Measurements from ENCODE around the gene CIC. TPM values are rescaled to one million over a fixed set of nuclear protein-coding genes. Genes with fewer than 3 reads are reported as not detected.

Gene CIC
- total RNA-seq, 4 donors from 2014 or later, result 15.2 to 52.2 (median 41.5) TPM

DNA sequence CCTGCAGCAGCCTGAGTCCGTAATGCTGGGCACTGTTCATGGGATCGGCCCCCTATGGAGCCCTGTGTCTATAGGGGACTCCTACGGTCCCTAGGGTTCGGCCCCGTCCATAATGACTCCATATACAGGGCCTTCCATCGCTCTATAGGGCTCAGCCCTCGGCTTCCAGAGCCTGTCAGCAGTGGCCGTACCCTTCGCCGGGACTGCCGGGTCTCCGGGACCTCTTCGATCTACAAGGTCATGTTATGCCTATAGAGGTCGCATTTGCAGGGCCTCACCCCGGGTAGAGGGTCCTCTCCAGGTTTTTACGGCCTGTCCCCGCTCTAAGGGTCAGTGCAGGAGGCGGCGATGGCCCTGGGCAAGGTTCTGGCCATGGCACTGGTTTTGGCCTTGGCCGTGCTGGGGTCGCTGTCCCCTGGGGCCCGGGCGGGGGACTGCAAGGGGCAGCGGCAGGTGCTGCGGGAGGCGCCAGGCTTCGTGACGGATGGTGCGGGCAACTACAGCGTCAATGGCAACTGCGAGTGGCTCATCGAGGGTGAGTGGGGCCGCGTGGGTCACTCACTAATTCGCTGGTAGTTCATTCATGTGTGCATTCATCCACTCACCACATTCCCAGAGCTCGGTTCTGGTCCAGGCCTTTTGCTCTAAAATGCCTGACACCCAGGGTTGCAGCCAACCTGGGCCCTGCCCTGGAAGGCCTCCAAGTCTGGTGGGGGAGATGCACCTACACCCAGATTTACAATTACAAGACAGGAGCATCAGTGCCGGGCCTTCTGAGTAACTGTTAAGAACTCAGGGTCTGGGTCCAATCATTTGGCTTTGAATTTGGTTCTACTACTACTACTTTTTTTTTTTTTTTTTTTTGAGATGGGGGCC, 57.1 kb downstream of the CIC start:
- peaks cover 14 to 20% (median 18%) of the 10 kb centered on the region in 3 donors for H3K27me3 ChIP-seq
- intact Hi-C loops (cut with DNase I; ENCODE audit: low total_unique reads) (loop anchor here (1.0 to 10.0 kb wide), 7 partner anchors 42 to 461 kb away; partner anchors contain the start of genes POU2F2 and RPS19), in situ Hi-C loops (cut with MboI; ENCODE audit: low sequenced_read_pairs in 4 of 4) (loop anchor here in 2 of 4 donors (10.0 to 25.0 kb wide), 2 partner anchors 81 to 214 kb away; partner anchors contain the start of gene GSK3A (in 1 of the 2))
- H3K36me3 ChIP-seq, result no peaks in the 10 kb centered on the region
- H3K4me1 ChIP-seq, result peaks cover 26 to 32% of the 10 kb centered on the region in 2 donors
- no peak for TF ChIP-seq POLR2A (IDR thresholded peaks at IDR 0.05)
- H3K27ac ChIP-seq, result peak overlapping the region; percentile 64 to 89 (median 84)
- DNase-seq (no peak), ATAC-seq (peak; percentile 34 to 37)
- H3K9me3 ChIP-seq, result no peaks in the 10 kb centered on the region
- H3K4me3 ChIP-seq, result peak overlapping the region; percentile 64 to 96 (median 80)

DNA sequence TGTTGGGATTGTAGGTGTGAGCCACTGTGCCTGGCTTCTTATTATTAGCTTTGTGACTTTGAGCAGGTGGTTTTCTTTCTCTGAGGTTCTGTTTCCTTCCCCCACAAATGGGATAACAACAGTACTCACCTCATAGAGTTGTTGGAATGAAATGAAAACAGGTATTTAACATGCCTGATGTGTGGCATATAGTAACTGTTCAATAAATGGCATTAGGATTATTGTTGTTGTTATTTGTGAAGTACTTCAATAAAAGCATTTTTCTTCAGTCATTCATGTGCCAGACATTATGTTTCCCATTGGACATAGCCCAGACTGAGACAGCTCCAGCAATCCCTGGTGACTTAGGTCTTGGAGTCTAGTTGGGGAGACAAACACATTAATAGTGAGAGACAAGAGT, 57.9 kb downstream of the CIC start:
- Histone ChIP-seq H3K27me3 (peaks cover 14 to 20% (median 17%) of the 10 kb centered on the region in 3 donors), H3K36me3 (no peaks in the 10 kb centered on the region), H3K9me3 (no peaks in the 10 kb centered on the region), H3K4me3 (peak overlapping the region in 2 of 4 donors; percentile 82 to 96), H3K27ac (no peak overlapping the region), H3K4me1 (peaks cover 30 to 33% of the 10 kb centered on the region in 2 donors)
- no peak for ATAC-seq
- intact Hi-C loops (cut with DNase I; ENCODE audit: low total_unique reads), result loop anchor here (5.0 to 10.0 kb wide), 3 partner anchors 70 to 462 kb away; partner anchors contain the start of genes POU2F2 and RPS19
- in situ Hi-C loops (cut with MboI; ENCODE audit: low sequenced_read_pairs in 4 of 4), result loop anchor here in 2 of 4 donors (10.0 to 25.0 kb wide), 2 partner anchors 82 to 215 kb away; partner anchors contain the start of gene GSK3A (in 1 of the 2)
- no peak for TF ChIP-seq POLR2A (IDR thresholded peaks at IDR 0.05)
- TF ChIP-seq, protein P1, sequence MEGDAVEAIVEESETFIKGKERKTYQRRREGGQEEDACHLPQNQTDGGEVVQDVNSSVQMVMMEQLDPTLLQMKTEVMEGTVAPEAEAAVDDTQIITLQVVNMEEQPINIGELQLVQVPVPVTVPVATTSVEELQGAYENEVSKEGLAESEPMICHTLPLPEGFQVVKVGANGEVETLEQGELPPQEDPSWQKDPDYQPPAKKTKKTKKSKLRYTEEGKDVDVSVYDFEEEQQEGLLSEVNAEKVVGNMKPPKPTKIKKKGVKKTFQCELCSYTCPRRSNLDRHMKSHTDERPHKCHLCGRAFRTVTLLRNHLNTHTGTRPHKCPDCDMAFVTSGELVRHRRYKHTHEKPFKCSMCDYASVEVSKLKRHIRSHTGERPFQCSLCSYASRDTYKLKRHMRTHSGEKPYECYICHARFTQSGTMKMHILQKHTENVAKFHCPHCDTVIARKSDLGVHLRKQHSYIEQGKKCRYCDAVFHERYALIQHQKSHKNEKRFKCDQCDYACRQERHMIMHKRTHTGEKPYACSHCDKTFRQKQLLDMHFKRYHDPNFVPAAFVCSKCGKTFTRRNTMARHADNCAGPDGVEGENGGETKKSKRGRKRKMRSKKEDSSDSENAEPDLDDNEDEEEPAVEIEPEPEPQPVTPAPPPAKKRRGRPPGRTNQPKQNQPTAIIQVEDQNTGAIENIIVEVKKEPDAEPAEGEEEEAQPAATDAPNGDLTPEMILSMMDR (IDR thresholded peaks at IDR 0.05 in 4 of 5, conservative IDR thresholded peaks at IDR 0.05 in 1 of 5), result no peak
- no peak for DNase-seq

DNA sequence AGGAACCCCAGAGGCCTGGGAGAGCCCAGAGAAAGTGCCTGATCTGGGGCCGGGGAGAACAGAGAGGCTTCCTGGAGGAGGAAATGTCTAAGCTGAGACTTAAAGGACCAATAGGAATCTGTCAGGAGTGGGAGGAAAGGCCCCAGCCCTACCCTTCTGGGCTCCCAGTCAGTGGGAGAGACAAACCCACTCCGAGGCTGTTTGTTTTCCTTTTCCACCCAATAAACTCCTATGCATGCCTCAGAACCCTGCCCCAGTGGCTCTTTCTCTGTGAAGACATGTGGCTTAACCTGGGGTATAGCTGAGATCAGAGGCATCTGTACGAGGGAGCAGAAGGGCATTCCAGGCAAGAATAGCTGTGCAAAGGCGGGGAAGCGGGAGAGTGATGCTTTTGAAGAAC, 58.3 kb downstream of the CIC start:
- Histone ChIP-seq H3K27me3 (peaks cover 13 to 20% (median 14%) of the 10 kb centered on the region in 3 donors), H3K4me1 (peaks cover 30 to 35% of the 10 kb centered on the region in 2 donors), H3K27ac (no peak overlapping the region), H3K4me3 (no peak overlapping the region), H3K36me3 (no peaks in the 10 kb centered on the region), H3K9me3 (no peaks in the 10 kb centered on the region)
- in situ Hi-C loops (cut with MboI; ENCODE audit: low sequenced_read_pairs in 4 of 4), result loop anchor here in 2 of 4 donors (10.0 to 25.0 kb wide), 2 partner anchors 83 to 215 kb away; partner anchors contain the start of gene GSK3A (in 1 of the 2)
- DNase-seq (no peak), ATAC-seq (no peak)
- intact Hi-C loops (cut with DNase I; ENCODE audit: low total_unique reads), result loop anchor here (5.0 to 10.0 kb wide), 3 partner anchors 70 to 463 kb away; partner anchors contain the start of genes POU2F2 and RPS19
- TF ChIP-seq, protein P1 (IDR thresholded peaks at IDR 0.05 in 4 of 5, conservative IDR thresholded peaks at IDR 0.05 in 1 of 5), result no peak
- no peak for TF ChIP-seq POLR2A (IDR thresholded peaks at IDR 0.05)

DNA sequence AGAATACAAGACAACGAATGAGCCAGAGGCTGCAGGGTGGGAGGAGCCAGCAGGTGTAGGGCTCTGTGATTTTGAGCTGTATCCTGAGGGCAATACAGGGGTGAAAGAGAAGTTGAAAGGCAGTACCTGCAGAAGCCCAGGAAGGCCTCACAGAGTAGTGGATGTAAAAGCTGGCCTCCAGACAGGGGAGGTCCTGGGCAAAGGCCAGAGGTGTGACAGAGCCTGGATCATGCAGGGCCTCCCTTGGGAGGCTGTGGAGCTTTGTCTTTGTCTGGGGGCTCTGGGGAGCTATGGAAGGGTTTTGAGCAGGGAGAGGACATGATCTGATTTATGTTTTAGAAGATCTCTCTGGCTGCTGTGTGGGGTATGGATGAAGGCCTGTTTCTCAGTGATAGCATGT, 59.1 kb downstream of the CIC start:
- DNase-seq (no peak), ATAC-seq (no peak)
- intact Hi-C loops (cut with DNase I; ENCODE audit: low total_unique reads) (loop anchor here (5.0 to 10.0 kb wide), 3 partner anchors 69 to 463 kb away; partner anchors contain the start of genes POU2F2 and RPS19), in situ Hi-C loops (cut with MboI; ENCODE audit: low sequenced_read_pairs in 4 of 4) (loop anchor here in 2 of 4 donors (10.0 to 25.0 kb wide), 2 partner anchors 83 to 216 kb away; partner anchors contain the start of gene GSK3A (in 1 of the 2))
- Histone ChIP-seq H3K27ac (no peak overlapping the region), H3K27me3 (peaks cover 12 to 19% (median 14%) of the 10 kb centered on the region in 3 donors), H3K4me1 (peaks cover 30 to 35% of the 10 kb centered on the region in 2 donors), H3K9me3 (no peaks in the 10 kb centered on the region), H3K4me3 (no peak overlapping the region), H3K36me3 (no peaks in the 10 kb centered on the region)
- TF ChIP-seq POLR2A (IDR thresholded peaks at IDR 0.05), result no peak
- TF ChIP-seq, protein P1 (IDR thresholded peaks at IDR 0.05 in 4 of 5, conservative IDR thresholded peaks at IDR 0.05 in 1 of 5), result no peak
